ENCODE measurements around the gene GJC2.

Gene GJC2

DNA sequence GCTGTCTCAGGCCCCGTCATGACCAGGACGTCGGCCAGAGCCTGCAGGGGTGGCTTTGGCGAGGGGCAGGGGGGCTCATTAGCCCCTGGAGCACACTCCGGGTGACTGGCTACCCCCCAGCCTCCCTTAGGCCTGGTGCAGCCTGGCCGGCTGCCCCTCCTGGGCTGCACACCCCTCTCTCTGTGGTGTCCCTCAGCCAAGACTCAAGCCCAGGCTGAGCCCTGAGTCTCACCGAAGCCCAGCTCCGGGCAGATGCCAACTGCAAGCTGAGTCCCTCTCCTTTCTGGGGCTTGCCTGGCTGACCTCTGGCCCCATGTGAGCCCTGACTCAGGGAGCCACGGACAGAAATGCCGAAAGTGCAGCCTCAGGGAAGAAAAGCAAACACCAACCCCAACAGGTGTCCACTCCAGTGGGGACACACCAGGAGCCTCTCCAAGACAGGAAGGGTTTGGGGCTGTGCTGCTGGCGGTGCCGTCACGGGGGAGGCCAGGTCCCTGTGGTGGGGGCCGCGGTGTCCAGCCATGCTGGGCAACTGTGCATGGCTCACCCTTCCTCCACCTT is 10.6 kb downstream of the GJC2 start:
- CTCF ChIA-PET = no interaction called here
- TF ChIP-seq, protein P1, sequence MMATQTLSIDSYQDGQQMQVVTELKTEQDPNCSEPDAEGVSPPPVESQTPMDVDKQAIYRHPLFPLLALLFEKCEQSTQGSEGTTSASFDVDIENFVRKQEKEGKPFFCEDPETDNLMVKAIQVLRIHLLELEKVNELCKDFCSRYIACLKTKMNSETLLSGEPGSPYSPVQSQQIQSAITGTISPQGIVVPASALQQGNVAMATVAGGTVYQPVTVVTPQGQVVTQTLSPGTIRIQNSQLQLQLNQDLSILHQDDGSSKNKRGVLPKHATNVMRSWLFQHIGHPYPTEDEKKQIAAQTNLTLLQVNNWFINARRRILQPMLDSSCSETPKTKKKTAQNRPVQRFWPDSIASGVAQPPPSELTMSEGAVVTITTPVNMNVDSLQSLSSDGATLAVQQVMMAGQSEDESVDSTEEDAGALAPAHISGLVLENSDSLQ (IDR thresholded peaks at IDR 0.05) = no peak
- no peak for TF ChIP-seq CTBP1 (IDR thresholded peaks at IDR 0.05; ENCODE audit: borderline replicate concordance)
- TF ChIP-seq BHLHE40 (IDR thresholded peaks at IDR 0.05; ENCODE audit: borderline replicate concordance) = no peak
- TF ChIP-seq NFRKB (IDR thresholded peaks at IDR 0.05) = no peak
- no peak for TF ChIP-seq SUZ12 (IDR thresholded peaks at IDR 0.05)
- TF ChIP-seq LEF1 (IDR thresholded peaks at IDR 0.05; ENCODE audit: borderline replicate concordance) = no peak
- TF ChIP-seq FOXK2 (IDR thresholded peaks at IDR 0.05) = no peak
- TF ChIP-seq ARNT (IDR thresholded peaks at IDR 0.05) = no peak
- no peak for TF ChIP-seq L3MBTL2 (conservative IDR thresholded peaks at IDR 0.05)
- no peak for TF ChIP-seq ELF4 (IDR thresholded peaks at IDR 0.05)
- TF ChIP-seq FOXA1 (IDR thresholded peaks at IDR 0.05) = no peak
- TF ChIP-seq FOXM1 (IDR thresholded peaks at IDR 0.05; ENCODE audit: borderline replicate concordance) = no peak
- TF ChIP-seq HDGF (IDR thresholded peaks at IDR 0.05; ENCODE audit: borderline replicate concordance) = no peak
- TF ChIP-seq SP1 (IDR thresholded peaks at IDR 0.05) = no peak
- TF ChIP-seq ZNF384 (IDR thresholded peaks at IDR 0.05) = no peak
- no peak for TF ChIP-seq TARDBP (IDR thresholded peaks at IDR 0.05)
- POLR2A ChIA-PET = no interaction called here
- DNase-seq (ENCODE audit: extremely low spot score) = no peak

- ChIA-PET POLR2A (interaction anchor here (1.0 kb wide), 1 partner anchor 30 kb away, joined by 4 read pairs; no protein-coding TSS in a partner anchor), CTCF (interaction anchor here (0.6 kb wide), 1 partner anchor 31 kb away, joined by 4 read pairs; no protein-coding TSS in a partner anchor)
- TF ChIP-seq NFRKB (IDR thresholded peaks at IDR 0.05) (no peak), SP1 (IDR thresholded peaks at IDR 0.05) (no peak), SUZ12 (IDR thresholded peaks at IDR 0.05) (no peak), L3MBTL2 (conservative IDR thresholded peaks at IDR 0.05) (no peak), ARNT (IDR thresholded peaks at IDR 0.05) (no peak), TARDBP (IDR thresholded peaks at IDR 0.05) (no peak), ELF4 (IDR thresholded peaks at IDR 0.05) (no peak), CTBP1 (IDR thresholded peaks at IDR 0.05; ENCODE audit: borderline replicate concordance) (no peak), ZNF384 (IDR thresholded peaks at IDR 0.05) (no peak), FOXK2 (IDR thresholded peaks at IDR 0.05) (no peak), FOXM1 (IDR thresholded peaks at IDR 0.05; ENCODE audit: borderline replicate concordance) (no peak), HDGF (IDR thresholded peaks at IDR 0.05; ENCODE audit: borderline replicate concordance) (no peak), BHLHE40 (IDR thresholded peaks at IDR 0.05; ENCODE audit: borderline replicate concordance) (no peak)
- TF ChIP-seq, protein P1 (IDR thresholded peaks at IDR 0.05) = no peak
- no peak for DNase-seq (ENCODE audit: extremely low spot score)
Measured at GRCh38 chr1:228161362-228161761, 11.6 kb downstream of the GJC2 start.

- TF ChIP-seq BHLHE40 (IDR thresholded peaks at IDR 0.05; ENCODE audit: borderline replicate concordance) (no peak), FOXM1 (IDR thresholded peaks at IDR 0.05; ENCODE audit: borderline replicate concordance) (no peak), FOXK2 (IDR thresholded peaks at IDR 0.05) (no peak), SP1 (IDR thresholded peaks at IDR 0.05) (no peak), CTBP1 (IDR thresholded peaks at IDR 0.05; ENCODE audit: borderline replicate concordance) (no peak), LEF1 (IDR thresholded peaks at IDR 0.05; ENCODE audit: borderline replicate concordance) (no peak), FOXA1 (IDR thresholded peaks at IDR 0.05) (no peak), SUZ12 (IDR thresholded peaks at IDR 0.05) (no peak), HDGF (IDR thresholded peaks at IDR 0.05; ENCODE audit: borderline replicate concordance) (no peak), ELF4 (IDR thresholded peaks at IDR 0.05) (no peak), TARDBP (IDR thresholded peaks at IDR 0.05) (no peak), ZNF384 (IDR thresholded peaks at IDR 0.05) (no peak), NFRKB (IDR thresholded peaks at IDR 0.05) (no peak), ARNT (IDR thresholded peaks at IDR 0.05) (no peak), L3MBTL2 (conservative IDR thresholded peaks at IDR 0.05) (no peak)
- TF ChIP-seq, protein P1 (IDR thresholded peaks at IDR 0.05) = no peak
- ChIA-PET POLR2A (interaction anchor here (1.0 kb wide), 1 partner anchor 31 kb away, joined by 4 read pairs; no protein-coding TSS in a partner anchor), CTCF (no interaction called here)
- DNase-seq (ENCODE audit: extremely low spot score) = no peak
Measured at GRCh38 chr1:228161866-228162265, 12.1 kb downstream of the GJC2 start.

DNA sequence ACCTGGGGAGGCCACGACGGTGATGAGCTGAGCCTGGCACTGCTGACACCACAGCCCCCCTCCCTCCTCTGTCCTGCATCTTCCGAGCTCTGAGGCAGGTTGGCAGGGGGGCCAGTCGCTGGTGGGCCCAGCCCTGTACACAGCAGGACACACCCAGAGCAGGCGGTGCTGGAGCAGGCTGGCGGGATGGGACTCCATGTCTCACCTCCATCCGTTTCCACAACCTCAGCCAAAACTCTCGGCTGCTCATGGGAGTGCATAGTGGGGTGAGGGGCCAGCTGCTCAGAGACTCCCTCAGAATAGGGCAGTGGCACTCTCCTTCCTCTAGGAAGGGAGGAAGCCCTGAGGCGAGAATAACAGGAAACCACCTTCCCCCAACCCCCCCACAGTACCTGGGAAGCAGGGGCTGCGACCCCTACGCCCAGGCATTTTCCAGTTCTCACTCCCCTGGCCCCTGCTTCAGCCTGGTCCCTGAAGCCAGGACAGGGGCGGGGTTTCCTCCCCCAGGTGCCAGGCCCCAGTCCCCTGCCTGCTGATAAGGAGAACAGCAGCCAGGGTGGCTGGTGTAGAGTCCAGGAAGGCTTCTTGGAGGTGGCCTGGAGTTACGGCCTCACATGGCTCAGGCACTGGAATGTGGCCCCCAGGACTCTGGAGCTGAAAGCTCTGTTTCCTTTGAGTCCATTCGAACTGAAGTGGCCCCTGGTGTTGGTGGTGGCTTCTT is 12.7 kb downstream of the GJC2 start:
- TF ChIP-seq NFRKB (IDR thresholded peaks at IDR 0.05) (no peak), HDGF (IDR thresholded peaks at IDR 0.05; ENCODE audit: borderline replicate concordance) (no peak), BHLHE40 (IDR thresholded peaks at IDR 0.05; ENCODE audit: borderline replicate concordance) (no peak), L3MBTL2 (conservative IDR thresholded peaks at IDR 0.05) (no peak), ELF4 (IDR thresholded peaks at IDR 0.05) (no peak), ZNF384 (IDR thresholded peaks at IDR 0.05) (no peak), CTBP1 (IDR thresholded peaks at IDR 0.05; ENCODE audit: borderline replicate concordance) (no peak), FOXM1 (IDR thresholded peaks at IDR 0.05; ENCODE audit: borderline replicate concordance) (no peak), LEF1 (IDR thresholded peaks at IDR 0.05; ENCODE audit: borderline replicate concordance) (no peak), TARDBP (IDR thresholded peaks at IDR 0.05) (no peak)
- TF ChIP-seq, protein P1 (IDR thresholded peaks at IDR 0.05) = no peak
- POLR2A ChIA-PET = interaction anchor here (1.0 to 4.3 kb wide), 2 partner anchors 11 to 31 kb away, joined by 4 to 55 read pairs; partner anchors contain the start of gene GJC2
- CTCF ChIA-PET = no interaction called here
- no peak for DNase-seq (ENCODE audit: extremely low spot score)

Measured in HEK293T (cell line).